Esophagus muscularis mucosa (tissue), 4 donors: Measurements from ENCODE around the gene PXDN. TPM values are rescaled to one million over a fixed set of nuclear protein-coding genes. Genes with fewer than 3 reads are reported as not detected.

Experiments used
- DNase-seq: peaks from one replicate; pipeline ENCODE4 v3.0.0-alpha.2; 2017; ENCODE audit errors: extremely low spot score
- H3K27ac ChIP-seq, 4 donors: fragments of 200-600 bp; sonication (generic); replicated peaks in 1 of 4; 1 replicate in 3 of 4; 2 replicates in 1 of 4; pipeline ENCODE4 v1.5.1; 2016 to 2019; ENCODE audit warnings: mild to moderate bottlenecking in 1 of 4
- H3K27me3 ChIP-seq, 4 donors: fragments of 200-600 bp; sonication (generic); one replicate each; pipeline versions ENCODE4 v1.5.1 to v1.6.0; 2016 to 2019
- H3K36me3 ChIP-seq, 4 donors: fragments of 200-600 bp; sonication (generic); one replicate each; pipeline ENCODE4 v1.5.1; 2016 to 2019
- H3K4me1 ChIP-seq, 4 donors: fragments of 200-600 bp; sonication (generic); one replicate each; pipeline ENCODE4 v1.5.1; 2016 to 2019
- H3K4me3 ChIP-seq, 4 donors: fragments of 200-600 bp; sonication (generic); 1 replicate in 2 of 4; 2 replicates in 2 of 4; pipeline ENCODE4 v1.5.1; 2016 to 2019; ENCODE audit warnings: mild to moderate bottlenecking in 4 of 4, moderate library complexity in 1 of 4
- H3K9me3 ChIP-seq, 4 donors: fragments of 200-600 bp; sonication (generic); 1 replicate in 3 of 4; 2 replicates in 1 of 4; pipeline ENCODE4 v1.5.1; 2016 to 2019
- EP300 ChIP-seq: sonication (generic); formaldehyde crosslinking; IDR thresholded peaks from one replicate; pipeline ENCODE4 v1.6.1; 2017; ENCODE audit warnings: antibody characterized with exemption
- POLR2A ChIP-seq: fragments of 450-650 bp; IDR thresholded peaks from one replicate; pipeline ENCODE4 v1.6.1; 2017; ENCODE audit warnings: antibody characterized with exemption, moderate library complexity, mild to moderate bottlenecking, low read depth
- POLR2AphosphoS5 ChIP-seq, 2 donors: sonication (generic); formaldehyde crosslinking; IDR thresholded peaks; one replicate each; pipeline ENCODE4 v1.6.1; 2017; ENCODE audit warnings: antibody characterized with exemption in 2 of 2
- WGBS: methylation state at CpG from one replicate; pipeline ENCODE4 v1.1.5; 2018; 5-methylcytosine and 5-hydroxymethylcytosine counted together
- intact Hi-C: fragments of 100-400 bp; cut with DNase I; formaldehyde crosslinking; loops from one replicate; pipeline ENCODE4 v1.15.1; 2023
- total RNA-seq, 4 donors: library from RNA; depleted of rRNA; stranded (reverse); fragments of >200 nt; gene quantifications; one replicate each; pipeline versions ENCODE4 v1.1.0 to v1.2.1, GENCODE V29; 2016
- TF ChIP-seq, protein P1 (sequence below), 3 experiments: fragments of 200-600 bp in 2 of 3; fragments of 450-650 bp in 1 of 3; sonication (generic) in 2 of 3; IDR thresholded peaks; one replicate each; pipeline ENCODE4 v1.5.1; 2017 to 2019; ENCODE audit warnings: antibody characterized with exemption in 3 of 3, mild to moderate bottlenecking in 2 of 3, moderate library complexity in 1 of 3

PXDN gene
- total RNA-seq, 4 donors from 2014 or later: 19.9 to 81.6 (median 50.1) TPM

DNA sequence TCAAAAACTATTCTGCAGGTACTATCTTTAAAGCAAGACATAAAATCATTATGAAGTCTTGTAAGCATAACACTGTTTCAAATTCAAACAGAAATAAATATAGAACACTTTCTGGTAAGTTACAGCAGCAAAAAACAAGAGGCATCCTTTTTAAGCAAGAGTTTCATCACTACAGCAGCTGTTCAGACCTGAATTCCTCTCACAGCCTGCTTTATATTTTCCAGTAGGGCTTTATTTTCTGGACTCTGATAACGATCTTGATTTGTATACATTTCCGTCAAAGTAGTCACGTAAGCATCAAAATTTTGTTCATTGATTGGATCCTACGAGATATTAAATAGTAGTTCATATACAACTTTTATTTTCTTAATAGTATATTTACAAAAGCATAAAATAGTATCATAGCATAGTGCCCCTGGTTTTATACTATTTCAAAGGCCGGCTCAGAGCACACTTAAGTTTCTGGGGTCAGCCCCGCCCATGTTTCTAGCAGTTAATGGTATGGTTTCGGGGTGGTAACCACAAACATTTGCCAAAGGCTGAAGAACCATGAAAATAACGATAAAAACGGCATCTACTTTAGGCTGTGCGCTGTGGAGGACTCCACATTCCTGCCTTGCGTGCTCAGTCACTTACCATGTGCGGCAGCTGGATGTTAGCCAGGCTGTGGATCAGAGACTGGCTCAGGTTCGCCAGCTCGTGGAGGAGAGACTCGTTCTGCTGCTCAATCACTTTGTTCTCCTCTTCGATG, 47.5 kb upstream of the PXDN start:
- no peak for DNase-seq
- Histone ChIP-seq H3K9me3 (no peaks in the 10 kb centered on the region), H3K27ac (peak overlapping the region; percentile 66 to 83 (median 72)), H3K4me1 (peaks cover 0 to 28% (median 20%) of the 10 kb centered on the region in 4 donors), H3K36me3 (no peaks in the 10 kb centered on the region), H3K4me3 (no peak overlapping the region), H3K27me3 (no peaks in the 10 kb centered on the region)
- WGBS: 63% methylated on average over 16 of the region's 16 CpGs
- intact Hi-C loops: no loop called here
- TF ChIP-seq POLR2AphosphoS5 (IDR thresholded peaks at IDR 0.05) (peak; percentile 40 to 62), EP300 (no peak)

DNA sequence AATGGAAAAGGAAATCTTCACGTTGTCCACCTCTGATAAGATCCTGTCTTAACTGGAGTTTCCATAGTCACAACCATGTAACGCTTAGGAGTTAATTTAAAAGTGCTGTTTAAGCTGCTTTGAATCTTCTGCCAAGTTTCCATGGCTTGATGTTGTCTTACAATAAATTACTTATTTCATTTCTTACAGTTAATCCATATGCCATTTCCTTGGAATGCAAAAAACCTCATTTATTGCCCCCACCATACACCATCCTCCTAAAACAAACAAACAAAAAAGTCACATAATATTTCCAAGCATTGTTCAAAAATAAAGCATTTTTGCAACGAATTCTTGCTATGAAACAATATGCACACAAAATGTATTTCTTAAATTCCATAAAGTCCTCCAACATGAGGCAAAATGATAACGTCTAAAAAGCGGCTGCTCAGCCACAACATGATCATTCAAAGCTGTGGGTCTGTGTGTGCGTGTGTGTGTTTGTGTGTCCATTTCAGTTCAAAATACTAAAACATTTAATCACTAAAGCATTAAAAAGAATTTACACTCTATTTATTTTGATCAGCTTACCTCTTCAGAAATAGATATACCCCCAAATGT, 46.8 kb upstream of the PXDN start:
- Histone ChIP-seq H3K27ac (peak overlapping the region; percentile 66 to 83 (median 72)), H3K36me3 (no peaks in the 10 kb centered on the region), H3K27me3 (no peaks in the 10 kb centered on the region), H3K4me1 (peaks cover 0 to 28% (median 20%) of the 10 kb centered on the region in 4 donors), H3K9me3 (no peaks in the 10 kb centered on the region), H3K4me3 (no peak overlapping the region)
- DNase-seq: no peak
- WGBS: 50% methylated on average over 6 of the region's 6 CpGs
- no peak for TF ChIP-seq POLR2AphosphoS5 (IDR thresholded peaks at IDR 0.05)
- TF ChIP-seq, protein P1, sequence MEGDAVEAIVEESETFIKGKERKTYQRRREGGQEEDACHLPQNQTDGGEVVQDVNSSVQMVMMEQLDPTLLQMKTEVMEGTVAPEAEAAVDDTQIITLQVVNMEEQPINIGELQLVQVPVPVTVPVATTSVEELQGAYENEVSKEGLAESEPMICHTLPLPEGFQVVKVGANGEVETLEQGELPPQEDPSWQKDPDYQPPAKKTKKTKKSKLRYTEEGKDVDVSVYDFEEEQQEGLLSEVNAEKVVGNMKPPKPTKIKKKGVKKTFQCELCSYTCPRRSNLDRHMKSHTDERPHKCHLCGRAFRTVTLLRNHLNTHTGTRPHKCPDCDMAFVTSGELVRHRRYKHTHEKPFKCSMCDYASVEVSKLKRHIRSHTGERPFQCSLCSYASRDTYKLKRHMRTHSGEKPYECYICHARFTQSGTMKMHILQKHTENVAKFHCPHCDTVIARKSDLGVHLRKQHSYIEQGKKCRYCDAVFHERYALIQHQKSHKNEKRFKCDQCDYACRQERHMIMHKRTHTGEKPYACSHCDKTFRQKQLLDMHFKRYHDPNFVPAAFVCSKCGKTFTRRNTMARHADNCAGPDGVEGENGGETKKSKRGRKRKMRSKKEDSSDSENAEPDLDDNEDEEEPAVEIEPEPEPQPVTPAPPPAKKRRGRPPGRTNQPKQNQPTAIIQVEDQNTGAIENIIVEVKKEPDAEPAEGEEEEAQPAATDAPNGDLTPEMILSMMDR (IDR thresholded peaks at IDR 0.05): no peak
- TF ChIP-seq EP300: no peak
- TF ChIP-seq POLR2A: no peak
- intact Hi-C loops: no loop called here

GRCh38 chr2:1790473-1790872, 46.2 kb upstream of the PXDN start:
- 71% methylated on average over 6 of the region's 6 CpGs for WGBS
- Histone ChIP-seq H3K4me1 (peaks cover 0 to 28% (median 20%) of the 10 kb centered on the region in 4 donors), H3K36me3 (no peaks in the 10 kb centered on the region), H3K4me3 (no peak overlapping the region), H3K27me3 (no peaks in the 10 kb centered on the region), H3K9me3 (no peaks in the 10 kb centered on the region), H3K27ac (no peak overlapping the region)
- intact Hi-C loops: no loop called here
- DNase-seq: no peak
- no peak for TF ChIP-seq POLR2AphosphoS5 (IDR thresholded peaks at IDR 0.05)
- TF ChIP-seq EP300: no peak
- TF ChIP-seq, protein P1 (IDR thresholded peaks at IDR 0.05): no peak
- no peak for TF ChIP-seq POLR2A

DNA sequence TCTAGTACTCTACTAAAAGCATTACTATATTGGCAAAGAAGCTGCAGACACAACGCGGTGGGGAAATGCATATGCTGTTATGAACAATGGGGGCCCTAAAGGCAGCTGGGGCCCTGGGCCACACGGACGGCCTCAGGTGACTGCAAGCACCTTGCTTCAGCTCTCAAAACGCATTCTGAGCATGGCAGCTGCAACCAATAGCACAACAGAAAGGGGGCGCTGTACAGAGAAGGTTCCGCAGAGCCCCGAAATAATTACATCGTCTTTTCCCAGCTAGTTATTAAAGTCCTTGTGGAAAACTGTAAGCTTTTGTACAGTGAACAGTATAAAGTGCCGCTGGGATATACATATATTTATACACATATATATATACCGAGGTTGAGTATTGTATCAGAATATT, 45.3 kb upstream of the PXDN start:
- Histone ChIP-seq H3K4me3 (no peak overlapping the region), H3K27me3 (no peaks in the 10 kb centered on the region), H3K27ac (no peak overlapping the region), H3K36me3 (no peaks in the 10 kb centered on the region), H3K4me1 (peaks cover 0 to 28% (median 20%) of the 10 kb centered on the region in 4 donors), H3K9me3 (no peaks in the 10 kb centered on the region)
- no peak for DNase-seq
- 95% methylated on average over 11 of the region's 11 CpGs for WGBS
- intact Hi-C loops: no loop called here
- TF ChIP-seq, protein P1 (IDR thresholded peaks at IDR 0.05): no peak
- TF ChIP-seq POLR2A (no peak), EP300 (no peak), POLR2AphosphoS5 (IDR thresholded peaks at IDR 0.05) (no peak)

GRCh38 chr2:1788478-1788959, 44.2 kb upstream of the PXDN start:
- no peaks in the 10 kb centered on the region for H3K9me3 ChIP-seq
- peaks cover 0 to 27% (median 20%) of the 10 kb centered on the region in 4 donors for H3K4me1 ChIP-seq
- H3K4me3 ChIP-seq: no peak overlapping the region
- no peaks in the 10 kb centered on the region for H3K36me3 ChIP-seq
- intact Hi-C loops: no loop called here
- TF ChIP-seq, protein P1 (IDR thresholded peaks at IDR 0.05): no peak
- TF ChIP-seq POLR2AphosphoS5 (IDR thresholded peaks at IDR 0.05) (no peak), POLR2A (no peak), EP300 (no peak)
- 92% methylated on average over 18 of the region's 18 CpGs for WGBS
- no peaks in the 10 kb centered on the region for H3K27me3 ChIP-seq
- DNase-seq: no peak
- no peak overlapping the region for H3K27ac ChIP-seq
